ENCODE measurements around the gene ZBTB46.

The ZBTB46 gene

DNA sequence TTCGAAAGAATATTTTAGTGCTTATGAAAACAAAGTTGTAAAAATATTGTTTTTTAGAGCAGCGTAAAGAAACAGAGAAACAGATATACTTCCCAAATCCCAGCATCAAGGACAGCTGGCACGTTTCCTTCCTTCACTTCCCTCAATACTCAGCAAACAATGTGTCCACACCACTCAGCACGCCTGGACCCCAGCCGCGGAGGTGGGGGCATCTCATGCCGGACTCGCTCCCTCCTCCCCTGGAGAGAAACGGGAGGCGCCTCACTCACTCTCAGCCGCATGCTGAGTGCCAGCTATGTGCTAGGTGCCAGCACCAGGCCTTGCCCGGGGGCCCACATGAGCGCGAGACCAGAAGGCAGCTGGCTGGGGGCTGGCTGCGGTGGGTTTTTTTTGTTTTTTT lies 56.8 kb downstream of the ZBTB46 start (continued):
- TF ChIP-seq, protein P1, sequence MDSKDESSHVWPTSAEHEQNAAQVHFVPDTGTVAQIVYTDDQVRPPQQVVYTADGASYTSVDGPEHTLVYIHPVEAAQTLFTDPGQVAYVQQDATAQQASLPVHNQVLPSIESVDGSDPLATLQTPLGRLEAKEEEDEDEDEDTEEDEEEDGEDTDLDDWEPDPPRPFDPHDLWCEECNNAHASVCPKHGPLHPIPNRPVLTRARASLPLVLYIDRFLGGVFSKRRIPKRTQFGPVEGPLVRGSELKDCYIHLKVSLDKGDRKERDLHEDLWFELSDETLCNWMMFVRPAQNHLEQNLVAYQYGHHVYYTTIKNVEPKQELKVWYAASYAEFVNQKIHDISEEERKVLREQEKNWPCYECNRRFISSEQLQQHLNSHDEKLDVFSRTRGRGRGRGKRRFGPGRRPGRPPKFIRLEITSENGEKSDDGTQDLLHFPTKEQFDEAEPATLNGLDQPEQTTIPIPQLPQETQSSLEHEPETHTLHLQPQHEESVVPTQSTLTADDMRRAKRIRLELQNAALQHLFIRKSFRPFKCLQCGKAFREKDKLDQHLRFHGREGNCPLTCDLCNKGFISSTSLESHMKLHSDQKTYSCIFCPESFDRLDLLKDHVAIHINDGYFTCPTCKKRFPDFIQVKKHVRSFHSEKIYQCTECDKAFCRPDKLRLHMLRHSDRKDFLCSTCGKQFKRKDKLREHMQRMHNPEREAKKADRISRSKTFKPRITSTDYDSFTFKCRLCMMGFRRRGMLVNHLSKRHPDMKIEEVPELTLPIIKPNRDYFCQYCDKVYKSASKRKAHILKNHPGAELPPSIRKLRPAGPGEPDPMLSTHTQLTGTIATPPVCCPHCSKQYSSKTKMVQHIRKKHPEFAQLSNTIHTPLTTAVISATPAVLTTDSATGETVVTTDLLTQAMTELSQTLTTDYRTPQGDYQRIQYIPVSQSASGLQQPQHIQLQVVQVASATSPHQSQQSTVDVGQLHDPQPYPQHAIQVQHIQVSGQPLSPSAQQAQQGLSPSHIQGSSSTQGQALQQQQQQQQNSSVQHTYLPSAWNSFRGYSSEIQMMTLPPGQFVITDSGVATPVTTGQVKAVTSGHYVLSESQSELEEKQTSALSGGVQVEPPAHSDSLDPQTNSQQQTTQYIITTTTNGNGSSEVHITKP (tag by site-specific recombination; IDR thresholded peaks at IDR 0.05) = no peak
- no peak for TF ChIP-seq ZNF521 (tag by site-specific recombination; IDR thresholded peaks at IDR 0.05)
- TF ChIP-seq ZNF544 (tag by site-specific recombination; IDR thresholded peaks at IDR 0.05) = no peak

DNA sequence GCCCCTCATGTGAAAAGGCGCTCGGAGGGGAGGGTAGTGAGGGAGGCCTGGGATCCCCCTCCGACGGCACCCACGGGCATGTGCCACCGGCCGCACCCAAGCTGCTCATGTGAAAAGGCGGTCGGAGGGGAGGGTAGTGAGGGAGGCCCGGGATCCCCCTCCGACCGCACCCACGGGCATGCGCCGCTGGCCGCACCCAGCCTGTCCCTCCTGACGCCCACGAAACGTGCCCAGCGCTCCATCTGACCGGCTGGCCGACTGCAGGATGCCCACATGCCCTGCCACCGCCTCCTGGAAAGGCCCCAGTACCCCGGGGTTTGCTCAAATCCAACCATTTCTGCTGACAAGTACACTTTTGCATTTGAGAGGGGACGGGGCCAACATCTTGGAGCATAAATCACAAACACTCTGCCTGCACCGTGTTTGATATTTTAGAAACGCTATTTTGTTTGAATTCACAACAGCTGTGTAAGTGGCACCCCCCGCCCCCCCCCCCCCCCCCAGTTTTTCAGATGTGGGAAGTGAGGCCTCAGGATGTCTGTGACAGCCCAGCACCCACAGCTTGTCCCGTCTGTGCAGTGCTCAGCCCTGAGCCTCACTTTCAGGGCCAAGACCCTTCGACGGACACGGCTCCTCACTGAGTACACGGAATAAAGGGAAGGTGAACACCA lies 57.4 kb downstream of the ZBTB46 start:
- TF ChIP-seq, protein P2, sequence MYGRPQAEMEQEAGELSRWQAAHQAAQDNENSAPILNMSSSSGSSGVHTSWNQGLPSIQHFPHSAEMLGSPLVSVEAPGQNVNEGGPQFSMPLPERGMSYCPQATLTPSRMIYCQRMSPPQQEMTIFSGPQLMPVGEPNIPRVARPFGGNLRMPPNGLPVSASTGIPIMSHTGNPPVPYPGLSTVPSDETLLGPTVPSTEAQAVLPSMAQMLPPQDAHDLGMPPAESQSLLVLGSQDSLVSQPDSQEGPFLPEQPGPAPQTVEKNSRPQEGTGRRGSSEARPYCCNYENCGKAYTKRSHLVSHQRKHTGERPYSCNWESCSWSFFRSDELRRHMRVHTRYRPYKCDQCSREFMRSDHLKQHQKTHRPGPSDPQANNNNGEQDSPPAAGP (tag by site-specific recombination; IDR thresholded peaks at IDR 0.05) = no peak
- TF ChIP-seq ZNF133 (tag by site-specific recombination; IDR thresholded peaks at IDR 0.05) (peak; percentile 72), ZFP37 (tag by site-specific recombination; IDR thresholded peaks at IDR 0.05) (no peak), ZNF785 (tag by site-specific recombination; IDR thresholded peaks at IDR 0.05) (no peak)
- H3K36me3 ChIP-seq (ENCODE audit: control insufficient read depth in 2 of 2, insufficient read depth in 1 of 2, low read length in 2 of 2) = peaks cover 0 to 5% of the 10 kb centered on the region in 2 experiments; a peak in 1 of 3 replicates
- CTCF ChIA-PET = interaction anchor here (0.5 to 3.7 kb wide), 6 partner anchors 12 to 100 kb away, joined by 3 to 29 read pairs (median 3); no protein-coding TSS in a partner anchor
- no peaks in the 10 kb centered on the region for H3K9me3 ChIP-seq (ENCODE audit: control insufficient read depth, insufficient read depth, low read depth, low read length)
- no peak overlapping the region for H3K4me3 ChIP-seq (ENCODE audit: low read depth, low read length)
- H3K4me1 ChIP-seq (ENCODE audit: control insufficient read depth, insufficient read depth, low read length) = no peaks in the 10 kb centered on the region
- POLR2A ChIA-PET = interaction anchor here (0.6 kb wide), 1 partner anchor 22 kb away, joined by 3 read pairs; no protein-coding TSS in a partner anchor
- no peak overlapping the region for H3K27ac ChIP-seq (ENCODE audit: extremely low read depth, low read depth, low read length)

DNA sequence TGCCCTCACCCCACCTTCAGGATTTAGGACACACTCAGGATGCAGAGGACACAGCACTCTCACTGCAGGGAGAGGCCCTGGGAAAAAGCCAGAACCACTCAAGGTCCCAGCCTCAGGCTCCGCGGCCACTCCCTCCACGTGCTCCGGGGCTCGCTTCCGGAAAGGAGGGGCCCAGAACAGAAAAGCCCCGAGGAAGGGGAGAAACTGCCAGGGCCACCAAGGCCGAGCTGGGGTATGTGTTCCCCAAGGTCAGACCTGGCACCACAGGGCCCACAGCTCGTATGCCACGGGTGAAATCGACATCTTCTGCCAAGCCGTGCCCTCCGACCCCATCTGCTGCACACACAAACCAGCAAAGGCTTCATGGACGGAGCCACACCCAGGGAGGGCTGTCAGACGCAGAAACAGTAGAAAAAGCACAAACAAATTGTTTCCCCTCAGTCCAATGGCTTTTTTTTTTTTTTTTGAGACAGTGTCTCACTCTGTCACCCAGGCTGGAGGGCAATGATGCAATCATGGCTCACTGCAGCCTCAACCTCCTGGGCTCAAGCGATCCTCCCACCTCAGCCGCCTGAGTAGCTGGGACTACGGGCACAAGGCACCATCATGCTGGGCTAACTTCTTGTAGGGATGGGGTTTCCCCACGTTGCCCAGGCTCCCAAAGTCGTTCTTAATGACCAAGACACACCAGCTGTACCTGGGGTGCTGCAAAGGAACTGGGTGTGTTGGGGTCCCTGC lies 58.1 kb downstream of the ZBTB46 start:
- no peaks in the 10 kb centered on the region for H3K4me1 ChIP-seq (ENCODE audit: control insufficient read depth, insufficient read depth, low read length)
- no peak overlapping the region for H3K27ac ChIP-seq (ENCODE audit: extremely low read depth, low read depth, low read length)
- POLR2A ChIA-PET = interaction anchor here (0.6 to 0.7 kb wide), 2 partner anchors 21 to 108 kb away, joined by 3 to 7 read pairs; no protein-coding TSS in a partner anchor
- H3K9me3 ChIP-seq (ENCODE audit: control insufficient read depth, insufficient read depth, low read depth, low read length) = no peaks in the 10 kb centered on the region
- peaks cover 0 to 5% of the 10 kb centered on the region in 2 experiments; a peak in 1 of 3 replicates for H3K36me3 ChIP-seq (ENCODE audit: control insufficient read depth in 2 of 2, insufficient read depth in 1 of 2, low read length in 2 of 2)
- TF ChIP-seq ZNF785 (tag by site-specific recombination; IDR thresholded peaks at IDR 0.05) (no peak), KLF1 (tag by site-specific recombination; IDR thresholded peaks at IDR 0.05) (peak; percentile 60)
- TF ChIP-seq, protein P3, sequence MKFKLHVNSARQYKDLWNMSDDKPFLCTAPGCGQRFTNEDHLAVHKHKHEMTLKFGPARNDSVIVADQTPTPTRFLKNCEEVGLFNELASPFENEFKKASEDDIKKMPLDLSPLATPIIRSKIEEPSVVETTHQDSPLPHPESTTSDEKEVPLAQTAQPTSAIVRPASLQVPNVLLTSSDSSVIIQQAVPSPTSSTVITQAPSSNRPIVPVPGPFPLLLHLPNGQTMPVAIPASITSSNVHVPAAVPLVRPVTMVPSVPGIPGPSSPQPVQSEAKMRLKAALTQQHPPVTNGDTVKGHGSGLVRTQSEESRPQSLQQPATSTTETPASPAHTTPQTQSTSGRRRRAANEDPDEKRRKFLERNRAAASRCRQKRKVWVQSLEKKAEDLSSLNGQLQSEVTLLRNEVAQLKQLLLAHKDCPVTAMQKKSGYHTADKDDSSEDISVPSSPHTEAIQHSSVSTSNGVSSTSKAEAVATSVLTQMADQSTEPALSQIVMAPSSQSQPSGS (tag by site-specific recombination; IDR thresholded peaks at IDR 0.05; ENCODE audit: low read depth) = 0 out of 2 replicates have a peak, but pooled peaks have one; percentile 21
- CTCF ChIA-PET = interaction anchor here (0.5 to 3.7 kb wide), 4 partner anchors 13 to 234 kb away, joined by 3 to 29 read pairs (median 3); no protein-coding TSS in a partner anchor
- no peak overlapping the region for H3K4me3 ChIP-seq (ENCODE audit: low read depth, low read length)

DNA sequence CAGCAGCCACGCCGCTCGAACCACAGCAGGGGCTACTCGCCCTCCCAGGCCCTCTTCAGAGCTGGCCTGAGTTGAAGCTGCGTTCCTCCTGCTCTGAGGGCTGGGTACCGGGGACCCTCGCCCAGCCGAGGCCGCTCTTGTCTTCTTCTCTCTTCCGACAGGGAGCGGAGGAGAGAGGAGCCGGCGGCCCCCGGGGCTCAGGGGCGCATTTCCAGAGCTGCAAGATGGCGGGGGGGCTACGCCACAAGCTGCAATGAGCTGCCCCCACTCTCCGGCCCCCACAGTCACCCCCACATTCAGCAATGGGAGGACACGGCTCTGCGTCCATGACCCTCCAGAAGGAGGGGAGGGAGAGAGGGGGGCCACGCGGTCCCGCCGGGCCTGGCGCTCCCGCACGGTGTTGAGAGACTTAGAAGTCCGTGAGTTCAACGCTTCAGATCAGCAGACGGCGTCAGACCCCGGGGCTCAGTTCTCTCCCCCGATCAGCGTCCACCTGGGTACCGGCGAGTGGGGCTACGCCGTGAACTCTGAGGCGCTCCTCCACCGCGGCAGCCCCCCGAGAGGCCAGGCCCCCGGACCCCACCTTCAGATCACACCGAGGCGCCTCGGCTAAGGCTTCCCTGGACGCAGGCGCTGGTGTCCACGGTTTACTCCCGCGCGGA lies 59.9 kb downstream of the ZBTB46 start:
- TF ChIP-seq SCRT2 (tag by site-specific recombination; IDR thresholded peaks at IDR 0.05) = 0 out of 2 replicates have a peak, but pooled peaks have one; percentile 13
- TF ChIP-seq, protein P4, sequence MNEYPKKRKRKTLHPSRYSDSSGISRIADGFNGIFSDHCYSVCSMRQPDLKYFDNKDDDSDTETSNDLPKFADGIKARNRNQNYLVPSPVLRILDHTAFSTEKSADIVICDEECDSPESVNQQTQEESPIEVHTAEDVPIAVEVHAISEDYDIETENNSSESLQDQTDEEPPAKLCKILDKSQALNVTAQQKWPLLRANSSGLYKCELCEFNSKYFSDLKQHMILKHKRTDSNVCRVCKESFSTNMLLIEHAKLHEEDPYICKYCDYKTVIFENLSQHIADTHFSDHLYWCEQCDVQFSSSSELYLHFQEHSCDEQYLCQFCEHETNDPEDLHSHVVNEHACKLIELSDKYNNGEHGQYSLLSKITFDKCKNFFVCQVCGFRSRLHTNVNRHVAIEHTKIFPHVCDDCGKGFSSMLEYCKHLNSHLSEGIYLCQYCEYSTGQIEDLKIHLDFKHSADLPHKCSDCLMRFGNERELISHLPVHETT (tag by site-specific recombination; IDR thresholded peaks at IDR 0.05) = no peak
- Histone ChIP-seq H3K27ac (ENCODE audit: extremely low read depth, low read depth, low read length) (no peak overlapping the region), H3K4me3 (ENCODE audit: low read depth, low read length) (no peak overlapping the region), H3K4me1 (ENCODE audit: control insufficient read depth, insufficient read depth, low read length) (no peaks in the 10 kb centered on the region), H3K36me3 (ENCODE audit: control insufficient read depth in 2 of 2, insufficient read depth in 1 of 2, low read length in 2 of 2) (peaks cover 0 to 5% of the 10 kb centered on the region in 2 experiments; a peak in 1 of 3 replicates), H3K9me3 (ENCODE audit: control insufficient read depth, insufficient read depth, low read depth, low read length) (no peaks in the 10 kb centered on the region)
- ChIA-PET POLR2A (no interaction called here), CTCF (no interaction called here)
